BJ (cell line): ENCODE results near the gene HTT-AS. TPM values are rescaled to one million over a fixed set of nuclear protein-coding genes. Genes with fewer than 3 reads are reported as not detected.

Source experiments
- CTCF ChIA-PET: fragments of 350-600 bp; formaldehyde crosslinking; extraction: SDS; loops from one replicate; lab custom pipeline; 2021; ENCODE audit warnings: antibody characterized with exemption, inconsistent platforms; lab: Yijun Ruan, JAX
- POLR2A ChIA-PET: fragments of 300-600 bp; sonication (Branson Sonifier 250); formaldehyde crosslinking; extraction: SDS; loops from one replicate; lab custom pipeline; 2021; ENCODE audit warnings: antibody characterized with exemption; lab: Charles Lee
- DNase-seq: peaks from one replicate; pipeline ENCODE4 v3.0.0-alpha.2; 2011; ENCODE audit warnings: low read depth
- H3K27me3 ChIP-seq: 2 replicates; pipeline ENCODE4 v1.6.0; 2011; ENCODE audit warnings: low read length; ENCODE audit not compliant: control insufficient read depth, insufficient read depth
- H3K36me3 ChIP-seq: 2 replicates; pipeline ENCODE4 v1.5.1; 2011; ENCODE audit warnings: low read length; ENCODE audit not compliant: control insufficient read depth, insufficient read depth
- H3K4me3 ChIP-seq: 2 replicates; pipeline ENCODE4 v1.5.1; 2011; ENCODE audit warnings: low read depth, mild to moderate bottlenecking, control low read depth, low read length
- CTCF ChIP-seq: IDR thresholded peaks from 2 replicates; pipeline ENCODE4 v1.5.1; 2011; ENCODE audit warnings: low read depth, mild to moderate bottlenecking, control low read depth, inconsistent platforms, low read length, moderate library complexity; ENCODE audit not compliant: insufficient read depth
- polyA plus RNA-seq: library from polyadenylated mRNA; depleted of rRNA; stranded (reverse); fragments of >200 nt; gene quantifications from 2 replicates; pipeline ENCODE4 v1.2.3, GENCODE V29; 2011

The HTT-AS gene
- polyA plus RNA-seq, 1 experiment = not detected

- no peak for TF ChIP-seq CTCF
- Histone ChIP-seq H3K4me3 (no peak overlapping the region), H3K36me3 (no peaks in the 10 kb centered on the region), H3K27me3 (peaks cover 5% of the 10 kb centered on the region)
- ChIA-PET POLR2A (no interaction called here), CTCF (interaction anchor here (0.9 to 1.7 kb wide), 3 partner anchors 9 to 336 kb away, joined by 3 read pairs; no protein-coding TSS in a partner anchor)
- no peak for DNase-seq
These were observed 34.5 kb downstream of the HTT-AS start for GRCh38 chr4:3039706-3040366.

- Histone ChIP-seq H3K4me3 (no peak overlapping the region), H3K36me3 (no peaks in the 10 kb centered on the region), H3K27me3 (peaks cover 8% of the 10 kb centered on the region)
- no peak for DNase-seq
- POLR2A ChIA-PET = no interaction called here
- TF ChIP-seq CTCF = no peak
- CTCF ChIA-PET = interaction anchor here (0.6 to 6.1 kb wide), 17 partner anchors 8 to 277 kb away, joined by 3 to 52 read pairs (median 4); partner anchors contain the start of genes GRK4 and NOP14
These were observed 36.3 kb downstream of the HTT-AS start for GRCh38 chr4:3037957-3038461.

GRCh38 chr4:3036131-3036952 is 38.0 kb downstream of the HTT-AS start:
- CTCF ChIA-PET = interaction anchor here (0.7 to 6.1 kb wide), 16 partner anchors 8 to 277 kb away, joined by 3 to 52 read pairs (median 5); partner anchors contain the start of genes GRK4 and NOP14
- no peaks in the 10 kb centered on the region for H3K36me3 ChIP-seq

GRCh38 chr4:3035674-3036073 is 38.7 kb downstream of the HTT-AS start:
- Histone ChIP-seq H3K27me3 (peaks cover 12% of the 10 kb centered on the region), H3K36me3 (no peaks in the 10 kb centered on the region), H3K4me3 (no peak overlapping the region)
- POLR2A ChIA-PET = no interaction called here
- CTCF ChIA-PET = interaction anchor here (1.1 to 6.1 kb wide), 7 partner anchors 11 to 277 kb away, joined by 3 to 52 read pairs (median 5); partner anchors contain the start of genes GRK4 and NOP14
- TF ChIP-seq CTCF = no peak
- DNase-seq = no peak

More at GRCh38 chr4:3036131-3036952, 38.0 kb downstream of the HTT-AS start:
- peaks cover 9% of the 10 kb centered on the region for H3K27me3 ChIP-seq
- no peak for TF ChIP-seq CTCF
- DNase-seq = no peak
- POLR2A ChIA-PET = no interaction called here
- no peak overlapping the region for H3K4me3 ChIP-seq

- no peak for DNase-seq
- Histone ChIP-seq H3K4me3 (no peak overlapping the region), H3K27me3 (peaks cover 13% of the 10 kb centered on the region), H3K36me3 (no peaks in the 10 kb centered on the region)
- ChIA-PET POLR2A (no interaction called here), CTCF (interaction anchor here (1.2 to 6.1 kb wide), 4 partner anchors 11 to 271 kb away, joined by 4 to 52 read pairs (median 13); no protein-coding TSS in a partner anchor)
- no peak for TF ChIP-seq CTCF
These were observed 39.1 kb downstream of the HTT-AS start for GRCh38 chr4:3035249-3035648.
